Breast epithelium (tissue), 3 donors: ENCODE results near the gene RETSAT.

Experiments
- POLR2A ChIP-seq: fragments of 450-650 bp; IDR thresholded peaks from one replicate; pipeline ENCODE4 v1.6.1; 2016; ENCODE audit warnings: antibody characterized with exemption, mild to moderate bottlenecking, moderate library complexity
- TF ChIP-seq, protein P1 (sequence below), 3 donors: fragments of 450-650 bp; IDR thresholded peaks; one replicate each; pipeline ENCODE4 v1.5.1; 2016 to 2017; ENCODE audit warnings: antibody characterized with exemption in 3 of 3, mild to moderate bottlenecking in 3 of 3, moderate library complexity in 3 of 3

DNA sequence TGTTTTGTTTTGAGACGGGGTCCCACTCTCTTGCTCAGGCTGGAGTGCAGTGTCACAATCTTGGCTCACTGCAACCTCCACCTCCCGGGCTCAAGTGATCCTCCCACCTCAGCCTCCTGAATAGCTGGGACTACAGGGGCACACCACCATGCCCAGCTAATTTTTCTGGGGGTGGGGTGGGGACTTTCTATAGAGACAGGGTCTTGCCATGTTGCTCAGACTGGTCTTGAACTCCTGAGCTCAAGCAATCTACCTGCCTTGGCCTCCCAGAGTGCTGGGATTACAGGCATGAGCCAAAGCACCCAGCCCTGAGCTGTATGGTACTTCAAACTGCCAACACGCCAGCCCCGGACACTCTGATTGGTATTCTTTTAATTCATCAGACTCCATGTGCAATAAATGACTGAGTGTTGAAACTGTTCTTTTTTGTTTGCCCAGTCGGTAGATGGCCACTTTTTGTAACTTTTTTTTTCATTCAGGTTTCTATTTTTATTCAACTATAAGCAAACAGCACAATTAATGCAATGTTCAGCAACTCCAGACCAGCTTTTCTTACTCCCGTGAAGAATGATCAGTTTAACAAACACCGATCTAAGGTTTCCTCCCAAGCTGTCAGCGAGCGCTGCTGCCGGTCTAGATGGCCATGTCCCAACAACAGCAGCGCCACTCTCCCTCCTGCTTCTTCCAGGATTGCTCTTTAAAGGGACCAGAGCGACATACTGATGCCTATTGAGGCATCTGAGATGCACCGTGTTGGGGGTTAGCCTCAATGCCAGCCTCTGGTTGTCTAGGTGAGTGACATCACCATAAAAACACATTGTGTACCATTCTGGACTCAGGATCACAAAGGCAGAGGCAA lies 14.1 kb downstream of the RETSAT start:
- TF ChIP-seq, protein P1, sequence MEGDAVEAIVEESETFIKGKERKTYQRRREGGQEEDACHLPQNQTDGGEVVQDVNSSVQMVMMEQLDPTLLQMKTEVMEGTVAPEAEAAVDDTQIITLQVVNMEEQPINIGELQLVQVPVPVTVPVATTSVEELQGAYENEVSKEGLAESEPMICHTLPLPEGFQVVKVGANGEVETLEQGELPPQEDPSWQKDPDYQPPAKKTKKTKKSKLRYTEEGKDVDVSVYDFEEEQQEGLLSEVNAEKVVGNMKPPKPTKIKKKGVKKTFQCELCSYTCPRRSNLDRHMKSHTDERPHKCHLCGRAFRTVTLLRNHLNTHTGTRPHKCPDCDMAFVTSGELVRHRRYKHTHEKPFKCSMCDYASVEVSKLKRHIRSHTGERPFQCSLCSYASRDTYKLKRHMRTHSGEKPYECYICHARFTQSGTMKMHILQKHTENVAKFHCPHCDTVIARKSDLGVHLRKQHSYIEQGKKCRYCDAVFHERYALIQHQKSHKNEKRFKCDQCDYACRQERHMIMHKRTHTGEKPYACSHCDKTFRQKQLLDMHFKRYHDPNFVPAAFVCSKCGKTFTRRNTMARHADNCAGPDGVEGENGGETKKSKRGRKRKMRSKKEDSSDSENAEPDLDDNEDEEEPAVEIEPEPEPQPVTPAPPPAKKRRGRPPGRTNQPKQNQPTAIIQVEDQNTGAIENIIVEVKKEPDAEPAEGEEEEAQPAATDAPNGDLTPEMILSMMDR (IDR thresholded peaks at IDR 0.05): no peak
- no peak for TF ChIP-seq POLR2A
